HepG2 (cell line): Measurements from ENCODE around the gene ACTN4. TPM values are rescaled to one million over a fixed set of nuclear protein-coding genes. Genes with fewer than 3 reads are reported as not detected.

Experiments used
- EHMT2 ChIP-seq: fragments of 200-600 bp; sonication (generic); IDR thresholded peaks from 2 replicates; pipeline ENCODE4 v1.7.0; 2017; ENCODE audit warnings: antibody characterized with exemption, low read depth, low read length, borderline replicate concordance
- ELF3 ChIP-seq: IDR thresholded peaks from 2 replicates; pipeline ENCODE4 v1.6.1; 2016; ENCODE audit warnings: missing genetic modification reagents, missing compliant biosample characterization
- HNRNPH1 ChIP-seq: fragments of 200-400 bp; formaldehyde crosslinking; optimal IDR thresholded peaks from 2 replicates; pipeline ENCODE3; 2017; ENCODE audit warnings: mild to moderate bottlenecking, low read depth, low read length
- HNRNPUL1 ChIP-seq: fragments of 200-400 bp; formaldehyde crosslinking; IDR thresholded peaks from 2 replicates; pipeline ENCODE4 v1.6.1; 2017; ENCODE audit warnings: low read depth, mild to moderate bottlenecking, low read length, moderate library complexity
- IKZF1 ChIP-seq: fragments of 450-650 bp; IDR thresholded peaks from 2 replicates; pipeline ENCODE4 v1.7.1; 2016
- JUND ChIP-seq: sonication (generic); formaldehyde crosslinking; IDR thresholded peaks from 2 replicates; pipeline ENCODE4 v1.8.0; 2022; ENCODE audit warnings: mild to moderate bottlenecking, missing genetic modification reagents
- KIAA2018 ChIP-seq: sonication (generic); formaldehyde crosslinking; IDR thresholded peaks from 2 replicates; pipeline ENCODE4 v1.5.0; 2020; ENCODE audit warnings: mild to moderate bottlenecking, missing genetic modification reagents, borderline replicate concordance
- MTERF4 ChIP-seq: sonication (generic); formaldehyde crosslinking; IDR thresholded peaks from 2 replicates; pipeline ENCODE4 v1.8.0; 2023; ENCODE audit warnings: mild to moderate bottlenecking, missing genetic modification reagents
- NBN ChIP-seq: fragments of 450-650 bp; conservative IDR thresholded peaks from 2 replicates; pipeline ENCODE4 v1.6.1; 2017
- SNAPC4 ChIP-seq: sonication (generic); formaldehyde crosslinking; IDR thresholded peaks from 2 replicates; pipeline ENCODE4 v1.4.0; 2020; ENCODE audit warnings: mild to moderate bottlenecking, missing genetic modification reagents
- ZBTB21 ChIP-seq: sonication (generic); formaldehyde crosslinking; IDR thresholded peaks from 2 replicates; pipeline ENCODE4 v1.4.0; 2020; ENCODE audit warnings: missing genetic modification reagents
- ZFP91 ChIP-seq: sonication (generic); formaldehyde crosslinking; IDR thresholded peaks from 2 replicates; pipeline ENCODE4 v1.9.0; 2022; ENCODE audit warnings: missing genetic modification reagents, mild to moderate bottlenecking, borderline replicate concordance
- ZNF713 ChIP-seq: sonication (generic); formaldehyde crosslinking; IDR thresholded peaks from 2 replicates; pipeline ENCODE4 v1.4.0; 2020; ENCODE audit warnings: mild to moderate bottlenecking, missing genetic modification reagents
- ZSCAN20 ChIP-seq: sonication (generic); formaldehyde crosslinking; IDR thresholded peaks from 2 replicates; pipeline ENCODE4 v1.4.0; 2020; ENCODE audit warnings: missing genetic modification reagents, mild to moderate bottlenecking, borderline replicate concordance
- polyA plus RNA-seq, 8 experiments: library from polyadenylated mRNA; depleted of rRNA in 3 of 8; stranded (reverse) in 7 of 8; unstranded in 1 of 8; fragments of >200 nt; fragmentation: Illumina TruSeq in 4 of 8; extraction: Trizol in 4 of 8; gene quantifications; 2 replicates each; pipeline versions ENCODE4 v1.2.1 to v1.2.3, GENCODE V29; 2011 to 2016; ENCODE audit warnings: low read depth in 4 of 8, missing spikeins in 1 of 8, mixed read lengths in 1 of 8; ENCODE audit not compliant: insufficient read depth in 1 of 8
- total RNA-seq, 5 experiments: library from RNA; depleted of rRNA; stranded (reverse); fragments of >200 nt; fragmentation: Illumina TruSeq; extraction: Trizol; gene quantifications; 2 replicates each; pipeline ENCODE4 v1.2.3, GENCODE V29; 2016; ENCODE audit warnings: low read depth in 1 of 5

The ACTN4 gene
- total and polyA plus RNA-seq, 2 of the 13 experiments (the other 11 are each of a cell fraction or from before 2014, with no cell fraction given) = 171 to 192 TPM

- TF ChIP-seq KIAA2018 (CRISPR knock-in tag) = no peak
- TF ChIP-seq JUND (CRISPR knock-in tag) = no peak
- TF ChIP-seq IKZF1 = no peak
- TF ChIP-seq MTERF4 (CRISPR knock-in tag) = peak; percentile 92
- no peak for TF ChIP-seq SNAPC4 (CRISPR knock-in tag)
- no peak for TF ChIP-seq ZSCAN20 (CRISPR knock-in tag)
- no peak for TF ChIP-seq HNRNPUL1
- no peak for TF ChIP-seq ELF3 (CRISPR knock-in tag)
- peak; percentile 97 for TF ChIP-seq HNRNPH1
- peak; percentile 35; the same call in 1 of the 2 replicates for TF ChIP-seq ZFP91 (CRISPR knock-in tag)
- TF ChIP-seq ZNF713 (CRISPR knock-in tag) = no peak
- no peak for TF ChIP-seq ZBTB21
- TF ChIP-seq EHMT2 = no peak
- TF ChIP-seq NBN = no peak
These were observed at the start of gene ACTN4 (continued) for GRCh38 chr19:38647368-38647965.
